ENCODE measurements around the gene OR10V1.

- TF ChIP-seq CTCF (IDR thresholded peaks at IDR 0.05) (no peak), TCF7L2 (IDR thresholded peaks at IDR 0.05; ENCODE audit: low read depth, low read length) (no peak), SIN3A (IDR thresholded peaks at IDR 0.05; ENCODE audit: borderline replicate concordance, insufficient read depth, low read depth, low read length) (no peak), REST (IDR thresholded peaks at IDR 0.05; ENCODE audit: insufficient read depth in 1 of 2, low read depth in 2 of 2, low read length in 1 of 2) (no peak), POLR2AphosphoS5 (IDR thresholded peaks at IDR 0.05; ENCODE audit: low read depth, low read length) (no peak)
Measured at GRCh38 chr11:59759900-59760299, 46.3 kb upstream of the OR10V1 start.
